CD14-positive monocyte (primary cell): ENCODE measurements around the gene GPAT3. TPM values are rescaled to one million over a fixed set of nuclear protein-coding genes. Genes with fewer than 3 reads are reported as not detected.
A peak's percentile ranks its signal among the peaks of the same experiment; 100 is the strongest.
"Not testable (repeated sequence)": the region's sequence is repeated elsewhere in the genome, so short reads cannot be mapped to it uniquely, and the experiment has no call there.

Source experiments
- DNase-seq, 3 donors: peaks; one replicate each; pipeline ENCODE4 v3.0.0-alpha.2; 2011 to 2022
- H2AFZ ChIP-seq: 2 replicates; pipeline ENCODE4 v1.6.0; 2012; ENCODE audit warnings: mild to moderate bottlenecking, low read depth, low read length, inconsistent platforms; ENCODE audit not compliant: insufficient read depth, poor library complexity, severe bottlenecking
- H3K27ac ChIP-seq, 2 donors: 1 replicate in 1 of 2; 2 replicates in 1 of 2; pipeline ENCODE4 v1.5.1; 2012 to 2013; ENCODE audit warnings: low read length in 2 of 2, control low read depth in 1 of 2, inconsistent platforms in 1 of 2, low read depth in 1 of 2, mild to moderate bottlenecking in 1 of 2
- H3K27me3 ChIP-seq, 2 donors: one replicate each; pipeline versions ENCODE4 v1.6.0 to v1.6.1; 2011 to 2013; ENCODE audit warnings: low read length in 2 of 2; ENCODE audit not compliant: control insufficient read depth in 2 of 2, insufficient read depth in 2 of 2
- H3K36me3 ChIP-seq, 2 donors: replicated peaks in 1 of 2; 1 replicate in 1 of 2; 2 replicates in 1 of 2; pipeline versions ENCODE4 v1.5.1 to v1.6.1; 2012 to 2013; ENCODE audit warnings: low read length in 2 of 2, control low read depth in 1 of 2, inconsistent platforms in 1 of 2, mild to moderate bottlenecking in 1 of 2; ENCODE audit not compliant: insufficient read depth in 2 of 2, control insufficient read depth in 1 of 2
- H3K4me1 ChIP-seq, 2 donors: 1 replicate in 1 of 2; 2 replicates in 1 of 2; pipeline versions ENCODE4 v1.5.1 to v1.6.1; 2012 to 2013; ENCODE audit warnings: low read length in 2 of 2, control low read depth in 1 of 2, inconsistent platforms in 1 of 2, mild to moderate bottlenecking in 1 of 2, moderate library complexity in 1 of 2; ENCODE audit not compliant: insufficient read depth in 2 of 2, control insufficient read depth in 1 of 2
- H3K4me2 ChIP-seq: replicated peaks from 2 replicates; pipeline ENCODE3; 2012; ENCODE audit warnings: low read length, moderate library complexity, mild to moderate bottlenecking; ENCODE audit not compliant: poor library complexity, severe bottlenecking; ENCODE audit errors: extremely low read depth
- H3K4me3 ChIP-seq, 3 experiments: fragments of 200-600 bp in 1 of 3; sonication (generic) in 1 of 3; replicated peaks in 1 of 3; 1 replicate in 2 of 3; 2 replicates in 1 of 3; pipeline ENCODE4 v1.5.1; 2011 to 2013; ENCODE audit warnings: low read length in 3 of 3, mild to moderate bottlenecking in 3 of 3, control low read depth in 2 of 3, low read depth in 2 of 3, inconsistent platforms in 1 of 3, moderate library complexity in 1 of 3
- H3K79me2 ChIP-seq: 2 replicates; pipeline ENCODE4 v1.6.0; 2012; ENCODE audit warnings: mild to moderate bottlenecking, control low read depth, inconsistent platforms, low read length, moderate library complexity; ENCODE audit not compliant: insufficient read depth
- H3K9ac ChIP-seq: 2 replicates; pipeline ENCODE4 v1.6.0; 2017; ENCODE audit warnings: low read length, mild to moderate bottlenecking; ENCODE audit not compliant: insufficient read depth, poor library complexity, severe bottlenecking
- H3K9me3 ChIP-seq, 2 donors: replicated peaks in 1 of 2; 1 replicate in 1 of 2; 2 replicates in 1 of 2; pipeline versions ENCODE4 v1.5.1 to v1.6.1; 2012 to 2013; ENCODE audit warnings: low read length in 2 of 2, control low read depth in 1 of 2; ENCODE audit not compliant: control insufficient read depth in 1 of 2, insufficient read depth in 1 of 2
- H4K20me1 ChIP-seq: 2 replicates; pipeline ENCODE4 v1.6.0; 2012; ENCODE audit warnings: mild to moderate bottlenecking, low read length, control low read depth, moderate library complexity; ENCODE audit not compliant: insufficient read depth
- H3K27ac Mint-ChIP-seq, 7 donors: one replicate each; pipeline ENCODE4 v1.8.0; 2020; ENCODE audit warnings: mild to moderate bottlenecking in 7 of 7, mixed read lengths in 7 of 7, moderate library complexity in 6 of 7, inconsistent platforms in 2 of 7
- H3K27me3 Mint-ChIP-seq, 3 donors: one replicate each; pipeline ENCODE4 v1.8.0; 2021 to 2022; ENCODE audit warnings: low read depth in 3 of 3, mild to moderate bottlenecking in 3 of 3, mixed read lengths in 3 of 3, moderate library complexity in 3 of 3, inconsistent platforms in 1 of 3
- H3K36me3 Mint-ChIP-seq, 2 donors: one replicate each; pipeline ENCODE4 v1.8.0; 2020; ENCODE audit warnings: mixed read lengths in 2 of 2, inconsistent platforms in 1 of 2, mild to moderate bottlenecking in 1 of 2
- H3K4me1 Mint-ChIP-seq: one replicate; pipeline ENCODE4 v1.8.0; 2020; ENCODE audit warnings: mild to moderate bottlenecking, mixed read lengths
- H3K4me3 Mint-ChIP-seq, 2 donors: one replicate each; pipeline ENCODE4 v1.8.0; 2020; ENCODE audit warnings: mild to moderate bottlenecking in 2 of 2, mixed read lengths in 2 of 2, moderate library complexity in 1 of 2
- H3K9me3 Mint-ChIP-seq, 7 donors: one replicate each; pipeline ENCODE4 v1.8.0; 2020 to 2022; ENCODE audit warnings: mixed read lengths in 7 of 7, mild to moderate bottlenecking in 6 of 7, moderate library complexity in 6 of 7, inconsistent platforms in 2 of 7
- WGBS: methylation state at CpG from one replicate; pipeline ENCODE4 v1.1.5; 2013; ENCODE audit warnings: missing lambda C conversion rate; ENCODE audit not compliant: insufficient coverage; 5-methylcytosine and 5-hydroxymethylcytosine counted together
- intact Hi-C, 2 donors: fragments of 100-400 bp; cut with micrococcal nuclease; formaldehyde crosslinking; loops; one replicate each; pipeline versions ENCODE4 v1.15.0 to v1.15.1; 2023
- polyA plus RNA-seq, 3 donors: library from polyadenylated mRNA; depleted of rRNA in 1 of 3; unstranded in 2 of 3; stranded (reverse) in 1 of 3; fragments of 300-500 nt in 2 of 3; fragments of >200 nt in 1 of 3; fragmentation: Illumina TruSeq in 2 of 3; gene quantifications; 1 replicate in 2 of 3; 2 replicates in 1 of 3; pipeline ENCODE4 v1.2.3, GENCODE V29; 2012 to 2021
- TF ChIP-seq, protein P1 (sequence below): fragments of 200-600 bp; IDR thresholded peaks from one replicate; pipeline ENCODE4 v1.8.0; 2022; ENCODE audit warnings: antibody characterized with exemption, mild to moderate bottlenecking

The GPAT3 gene
- polyA plus RNA-seq, 3 donors: 20.9 to 46.2 (median 44.2) TPM

DNA sequence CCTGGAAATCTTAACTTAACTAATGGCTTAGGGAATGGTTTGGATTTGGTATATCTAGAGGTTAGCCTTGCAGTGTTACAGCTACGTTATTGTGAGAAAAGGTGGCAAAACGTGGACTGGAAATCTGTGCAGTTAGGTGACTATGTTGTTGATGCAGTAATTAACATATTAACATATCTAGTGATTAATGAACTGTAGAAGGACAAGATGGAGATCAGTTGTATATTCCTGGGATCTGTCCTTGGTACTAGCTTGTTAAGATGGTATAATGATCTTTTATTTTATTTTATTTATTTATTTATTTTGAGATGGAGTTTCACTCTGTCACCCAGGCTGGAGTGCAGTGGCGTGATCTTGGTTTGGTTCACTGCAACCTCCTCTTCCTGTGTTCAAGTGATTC, 36.9 kb downstream of the GPAT3 start:
- intact Hi-C loops: loop anchor here (5.0 to 10.0 kb wide), 2 partner anchors 36 to 62 kb away; partner anchors contain the start of gene GPAT3 (in 2 of the 2)
- peaks cover 0 to 3% (median 0%) of the 10 kb centered on the region in 7 donors for H3K9me3 Mint-ChIP-seq
- H3K9ac ChIP-seq: no peak overlapping the region
- H3K79me2 ChIP-seq: peaks cover 60% of the 10 kb centered on the region
- H3K27ac ChIP-seq: no peak overlapping the region
- no peaks in the 10 kb centered on the region for H4K20me1 ChIP-seq
- peaks cover 39% of the 10 kb centered on the region for H3K4me1 Mint-ChIP-seq
- H2AFZ ChIP-seq: no peak overlapping the region
- H3K4me1 ChIP-seq: peaks cover 32 to 39% of the 10 kb centered on the region in 2 donors
- H3K4me2 ChIP-seq: no peak overlapping the region
- H3K27ac Mint-ChIP-seq: no peak overlapping the region
- no peaks in the 10 kb centered on the region for H3K27me3 ChIP-seq
- no peaks in the 10 kb centered on the region for H3K9me3 ChIP-seq
- H3K4me3 Mint-ChIP-seq: no peak overlapping the region
- H3K4me3 ChIP-seq: no peak overlapping the region
- no peaks in the 10 kb centered on the region for H3K36me3 ChIP-seq
- DNase-seq: no peak
- TF ChIP-seq, protein P1, sequence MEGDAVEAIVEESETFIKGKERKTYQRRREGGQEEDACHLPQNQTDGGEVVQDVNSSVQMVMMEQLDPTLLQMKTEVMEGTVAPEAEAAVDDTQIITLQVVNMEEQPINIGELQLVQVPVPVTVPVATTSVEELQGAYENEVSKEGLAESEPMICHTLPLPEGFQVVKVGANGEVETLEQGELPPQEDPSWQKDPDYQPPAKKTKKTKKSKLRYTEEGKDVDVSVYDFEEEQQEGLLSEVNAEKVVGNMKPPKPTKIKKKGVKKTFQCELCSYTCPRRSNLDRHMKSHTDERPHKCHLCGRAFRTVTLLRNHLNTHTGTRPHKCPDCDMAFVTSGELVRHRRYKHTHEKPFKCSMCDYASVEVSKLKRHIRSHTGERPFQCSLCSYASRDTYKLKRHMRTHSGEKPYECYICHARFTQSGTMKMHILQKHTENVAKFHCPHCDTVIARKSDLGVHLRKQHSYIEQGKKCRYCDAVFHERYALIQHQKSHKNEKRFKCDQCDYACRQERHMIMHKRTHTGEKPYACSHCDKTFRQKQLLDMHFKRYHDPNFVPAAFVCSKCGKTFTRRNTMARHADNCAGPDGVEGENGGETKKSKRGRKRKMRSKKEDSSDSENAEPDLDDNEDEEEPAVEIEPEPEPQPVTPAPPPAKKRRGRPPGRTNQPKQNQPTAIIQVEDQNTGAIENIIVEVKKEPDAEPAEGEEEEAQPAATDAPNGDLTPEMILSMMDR: no peak
- WGBS: no CpG with 5 or more reads among the region's 3 CpGs
- peaks cover 0 to 1% (median 0%) of the 10 kb centered on the region in 3 donors for H3K27me3 Mint-ChIP-seq
- H3K36me3 Mint-ChIP-seq: peaks cover 7 to 20% of the 10 kb centered on the region in 2 donors

DNA sequence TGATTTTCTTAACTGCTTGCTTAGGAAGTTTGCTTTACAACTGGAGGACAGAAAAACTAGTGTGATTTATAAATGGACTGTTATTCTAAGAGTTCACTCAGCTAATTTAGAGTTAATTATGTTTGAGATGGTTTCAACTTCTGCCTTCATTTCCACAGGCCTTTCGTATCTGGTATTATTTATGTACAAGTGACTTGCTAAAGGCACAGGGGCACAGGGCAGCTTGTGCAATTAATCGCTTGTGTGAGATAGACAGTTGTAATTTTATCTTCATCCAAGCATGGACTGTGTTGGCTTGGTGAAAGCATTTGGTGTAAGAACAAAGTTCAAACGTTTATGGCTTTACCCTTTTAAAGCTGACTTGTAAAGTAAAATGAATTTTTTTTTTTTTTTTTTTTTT, 38.3 kb downstream of the GPAT3 start:
- Histone ChIP-seq H3K4me3 (no peak overlapping the region), H3K27me3 (no peaks in the 10 kb centered on the region), H2AFZ (no peak overlapping the region), H3K4me2 (no peak overlapping the region), H3K27ac (no peak overlapping the region), H4K20me1 (no peaks in the 10 kb centered on the region), H3K9ac (no peak overlapping the region), H3K79me2 (peaks cover 49% of the 10 kb centered on the region), H3K4me1 (peaks cover 23 to 30% of the 10 kb centered on the region in 2 donors), H3K36me3 (no peaks in the 10 kb centered on the region), H3K9me3 (no peaks in the 10 kb centered on the region)
- peaks cover 29% of the 10 kb centered on the region for H3K4me1 Mint-ChIP-seq
- no peaks in the 10 kb centered on the region for H3K27me3 Mint-ChIP-seq
- no peak overlapping the region for H3K4me3 Mint-ChIP-seq
- TF ChIP-seq, protein P1: no peak
- peaks cover 0 to 3% (median 0%) of the 10 kb centered on the region in 7 donors for H3K9me3 Mint-ChIP-seq
- no peak for DNase-seq
- WGBS: no CpG with 5 or more reads among the region's 3 CpGs
- H3K27ac Mint-ChIP-seq: peak overlapping the region in 1 of 7 donors; percentile 37
- intact Hi-C loops: loop anchor here (5.0 to 10.0 kb wide), 2 partner anchors 37 to 61 kb away; partner anchors contain the start of gene GPAT3 (in 2 of the 2)
- H3K36me3 Mint-ChIP-seq: peaks cover 7 to 17% of the 10 kb centered on the region in 2 donors

DNA sequence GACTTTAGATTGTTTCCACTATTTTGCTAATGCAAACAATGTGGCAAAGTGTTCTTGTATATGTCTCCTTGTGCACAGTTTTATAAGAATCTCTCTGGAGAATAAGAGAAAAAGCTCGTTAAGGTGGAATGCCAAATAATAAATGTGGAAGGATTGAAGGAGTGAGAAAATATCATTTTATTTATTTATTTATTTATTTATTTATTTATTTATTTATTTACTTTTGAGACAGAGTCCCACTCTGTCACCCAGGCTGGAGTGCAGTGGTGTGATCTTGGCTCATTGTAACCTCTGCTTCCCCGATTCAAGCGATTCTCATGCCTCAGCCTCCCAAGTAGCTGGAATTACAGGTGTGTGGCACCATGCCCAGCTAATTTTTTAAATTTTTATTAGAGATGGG, 40.3 kb downstream of the GPAT3 start:
- H3K4me3 ChIP-seq, H2AFZ ChIP-seq, H3K36me3 ChIP-seq, H3K4me3 Mint-ChIP-seq, H3K4me2 ChIP-seq, H3K27ac ChIP-seq, H3K9me3 ChIP-seq, H3K27me3 ChIP-seq, H3K27me3 Mint-ChIP-seq, H4K20me1 ChIP-seq, H3K9ac ChIP-seq, H3K27ac Mint-ChIP-seq, DNase-seq, H3K9me3 Mint-ChIP-seq: not testable (repeated sequence)
- Mint-ChIP-seq H3K36me3 (peaks cover 7 to 23% of the 10 kb centered on the region in 2 donors), H3K4me1 (peaks cover 15% of the 10 kb centered on the region)
- H3K4me1 ChIP-seq: peaks cover 5 to 11% of the 10 kb centered on the region in 2 donors
- 100% methylated on average over 1 of the region's 3 CpGs for WGBS
- peaks cover 40% of the 10 kb centered on the region for H3K79me2 ChIP-seq
- intact Hi-C loops: loop anchor here in 1 of 2 donors (10.0 kb wide), 1 partner anchor 59 kb away; no protein-coding TSS in a partner anchor
